H9 (cell line): ENCODE data around the gene OR6J1. TPM values are rescaled to one million over a fixed set of nuclear protein-coding genes. Genes with fewer than 3 reads are reported as not detected.

Experiments
- DNase-seq: peaks from one replicate; pipeline ENCODE4 v3.0.0-alpha.2; 2017
- H2AFZ ChIP-seq: one replicate; pipeline ENCODE4 v1.6.1; 2013; ENCODE audit warnings: mild to moderate bottlenecking, low read length, control low read depth, moderate library complexity
- H2AK5ac ChIP-seq: 2 replicates; pipeline ENCODE4 v1.6.1; 2013; ENCODE audit warnings: low read length, control low read depth, mixed read lengths; ENCODE audit not compliant: insufficient read length
- H2BK120ac ChIP-seq: one replicate; pipeline ENCODE4 v1.6.1; 2013; ENCODE audit warnings: low read depth, mild to moderate bottlenecking, low read length, control low read depth, inconsistent platforms; ENCODE audit not compliant: poor library complexity, severe bottlenecking
- H2BK12ac ChIP-seq: 2 replicates; pipeline ENCODE4 v1.6.1; 2013; ENCODE audit warnings: low read length, control low read depth, mixed read lengths, low read depth; ENCODE audit not compliant: insufficient read length
- H2BK15ac ChIP-seq: 2 replicates; pipeline ENCODE4 v1.6.1; 2013; ENCODE audit warnings: low read depth, low read length, control low read depth
- H2BK20ac ChIP-seq: one replicate; pipeline ENCODE4 v1.6.1; 2013; ENCODE audit warnings: low read depth, mild to moderate bottlenecking, low read length, control low read depth, inconsistent platforms; ENCODE audit not compliant: poor library complexity, severe bottlenecking
- H2BK5ac ChIP-seq: 2 replicates; pipeline ENCODE4 v1.6.1; 2013; ENCODE audit warnings: low read length, control low read depth, mixed read lengths; ENCODE audit not compliant: insufficient read length
- H3K14ac ChIP-seq: 2 replicates; pipeline ENCODE4 v1.6.1; 2013; ENCODE audit warnings: low read length, control low read depth; ENCODE audit not compliant: insufficient read depth
- H3K18ac ChIP-seq: 2 replicates; pipeline ENCODE4 v1.6.1; 2013; ENCODE audit warnings: low read depth, mild to moderate bottlenecking, mixed read lengths, low read length, control low read depth; ENCODE audit not compliant: insufficient read length
- H3K23ac ChIP-seq: 2 replicates; pipeline ENCODE4 v1.6.1; 2013; ENCODE audit warnings: low read length, control low read depth, mixed read lengths, low read depth; ENCODE audit not compliant: insufficient read length
- H3K23me2 ChIP-seq: 2 replicates; pipeline ENCODE4 v1.6.1; 2013; ENCODE audit warnings: low read depth, mild to moderate bottlenecking, mixed read lengths, low read length, control low read depth; ENCODE audit not compliant: insufficient read length, poor library complexity, severe bottlenecking
- H3K27ac ChIP-seq: 2 replicates; pipeline ENCODE4 v1.5.1; 2013; ENCODE audit warnings: low read length, control low read depth, mixed read lengths, low read depth; ENCODE audit not compliant: insufficient read length
- H3K27me3 ChIP-seq: 2 replicates; pipeline ENCODE4 v1.6.1; 2013; ENCODE audit warnings: low read length, control low read depth, inconsistent platforms; ENCODE audit not compliant: insufficient read depth
- H3K4ac ChIP-seq: 2 replicates; pipeline ENCODE4 v1.6.1; 2013; ENCODE audit warnings: low read depth, mild to moderate bottlenecking, control low read depth, inconsistent platforms, low read length, moderate library complexity
- H3K4me1 ChIP-seq: 2 replicates; pipeline ENCODE4 v1.6.1; 2013; ENCODE audit warnings: low read length, control low read depth, inconsistent platforms; ENCODE audit not compliant: insufficient read depth
- H3K4me2 ChIP-seq: 2 replicates; pipeline ENCODE4 v1.6.1; 2013; ENCODE audit warnings: low read length, control low read depth, mixed read lengths; ENCODE audit not compliant: insufficient read length, insufficient read depth
- H3K56ac ChIP-seq: 2 replicates; pipeline ENCODE4 v1.6.1; 2013; ENCODE audit warnings: low read depth, mild to moderate bottlenecking, mixed read lengths, low read length, control low read depth; ENCODE audit not compliant: insufficient read length
- H3K79me1 ChIP-seq: 2 replicates; pipeline ENCODE4 v1.6.1; 2013; ENCODE audit warnings: low read depth, mild to moderate bottlenecking, moderate library complexity, low read length, control low read depth, inconsistent platforms; ENCODE audit not compliant: insufficient read depth, poor library complexity, severe bottlenecking
- H3K79me2 ChIP-seq: 2 replicates; pipeline ENCODE4 v1.6.1; 2013; ENCODE audit warnings: low read length, control low read depth, inconsistent platforms; ENCODE audit not compliant: insufficient read depth
- H3K9ac ChIP-seq: 2 replicates; pipeline ENCODE4 v1.6.1; 2013; ENCODE audit warnings: low read length, control low read depth, mixed read lengths; ENCODE audit not compliant: insufficient read length; ENCODE audit errors: extremely low read depth
- H3K9me3 ChIP-seq: one replicate; pipeline ENCODE4 v1.6.1; 2013; ENCODE audit warnings: low read depth, low read length, inconsistent platforms; ENCODE audit not compliant: control insufficient read depth
- H3T11ph ChIP-seq: one replicate; pipeline ENCODE4 v1.6.1; 2013; ENCODE audit warnings: mild to moderate bottlenecking, low read length, control low read depth, inconsistent platforms
- H4K20me1 ChIP-seq: one replicate; pipeline ENCODE4 v1.6.1; 2013; ENCODE audit not compliant: control insufficient read depth, insufficient read length, insufficient read depth
- H4K5ac ChIP-seq: 2 replicates; pipeline ENCODE4 v1.6.1; 2013; ENCODE audit warnings: low read depth, mild to moderate bottlenecking, mixed read lengths, low read length, control low read depth; ENCODE audit not compliant: insufficient read length
- H4K8ac ChIP-seq: replicated peaks from 2 replicates; pipeline ENCODE4 v1.6.1; 2013; ENCODE audit warnings: low read length, control low read depth, mixed read lengths, low read depth; ENCODE audit not compliant: insufficient read length
- H4K91ac ChIP-seq: 2 replicates; pipeline ENCODE4 v1.6.1; 2013; ENCODE audit warnings: low read depth, mild to moderate bottlenecking, moderate library complexity, mixed read lengths, low read length, control low read depth; ENCODE audit not compliant: insufficient read length
- H3K27ac Mint-ChIP-seq, 3 experiments: 2 replicates in 2 of 3; 3 replicates in 1 of 3; pipeline ENCODE4 v1.8.0; 2020 to 2021; ENCODE audit warnings: mixed read lengths in 3 of 3, mild to moderate bottlenecking in 1 of 3, moderate library complexity in 1 of 3
- H3K27me3 Mint-ChIP-seq: 2 replicates; pipeline ENCODE4 v1.8.0; 2021; ENCODE audit warnings: low read depth, mild to moderate bottlenecking, moderate library complexity, mixed read lengths
- H3K36me3 Mint-ChIP-seq, 3 experiments: 2 replicates in 2 of 3; 3 replicates in 1 of 3; pipeline ENCODE4 v1.8.0; 2020 to 2021; ENCODE audit warnings: low read depth in 3 of 3, mixed read lengths in 3 of 3; ENCODE audit not compliant: insufficient read depth in 1 of 3
- H3K4me1 Mint-ChIP-seq, 2 experiments: 2 replicates each; pipeline ENCODE4 v1.8.0; 2020; ENCODE audit warnings: mixed read lengths in 2 of 2
- H3K4me3 Mint-ChIP-seq, 2 experiments: 2 replicates in 1 of 2; 3 replicates in 1 of 2; pipeline ENCODE4 v1.8.0; 2020 to 2021; ENCODE audit warnings: mild to moderate bottlenecking in 2 of 2, mixed read lengths in 2 of 2, moderate library complexity in 1 of 2
- H3K9me3 Mint-ChIP-seq, 2 experiments: 2 replicates in 1 of 2; 3 replicates in 1 of 2; pipeline ENCODE4 v1.8.0; 2020; ENCODE audit warnings: mild to moderate bottlenecking in 2 of 2, mixed read lengths in 2 of 2, moderate library complexity in 1 of 2
- WGBS: extraction: QIAGEN DNeasy Blood & Tissue Kit; methylation state at CpG from one replicate; pipeline ENCODE4 v1.1.7; 2013; ENCODE audit warnings: missing lambda C conversion rate, low lambda C conversion rate, mixed read lengths; ENCODE audit not compliant: insufficient read length; ENCODE audit errors: extremely low coverage; 5-methylcytosine and 5-hydroxymethylcytosine counted together
- total RNA-seq: library from RNA; stranded (reverse); gene quantifications from 2 replicates; pipeline ENCODE4 v1.2.1, GENCODE V29; 2021
- TF ChIP-seq, protein P1 (sequence below): fragments of 200-600 bp; sonication (generic); conservative IDR thresholded peaks from 3 replicates; pipeline ENCODE4 v1.8.0; 2021; ENCODE audit warnings: antibody characterized with exemption, mild to moderate bottlenecking

Gene OR6J1
- total RNA-seq, 1 experiment from 2014 or later: not detected

- H3K79me2 ChIP-seq: no peaks in the 10 kb centered on the region
- H3K4me1 ChIP-seq: no peaks in the 10 kb centered on the region
- no peak overlapping the region for H3K56ac ChIP-seq
- no peak overlapping the region for H3K4me2 ChIP-seq
- DNase-seq: no peak
- H4K8ac ChIP-seq: no peak overlapping the region
- H2BK15ac ChIP-seq: no peak overlapping the region
- no peaks in the 10 kb centered on the region for H3K36me3 Mint-ChIP-seq
- H3K4me1 Mint-ChIP-seq: peaks cover 3 to 8% of the 10 kb centered on the region in 2 experiments
- H2BK5ac ChIP-seq: no peak overlapping the region
- H4K20me1 ChIP-seq: no peaks in the 10 kb centered on the region
- no peak overlapping the region for H3K27ac ChIP-seq
- H3K14ac ChIP-seq: no peak overlapping the region
- no peak overlapping the region for H3T11ph ChIP-seq
- no peaks in the 10 kb centered on the region for H3K9me3 Mint-ChIP-seq
- no peak overlapping the region for H2AK5ac ChIP-seq
- no peaks in the 10 kb centered on the region; the same call in 1 of the 2 replicates for H3K27me3 Mint-ChIP-seq
- no peak overlapping the region for H4K91ac ChIP-seq
- no peaks in the 10 kb centered on the region for H3K27me3 ChIP-seq
- H3K4me3 Mint-ChIP-seq: no peak overlapping the region; a peak in 1 of 5 replicates
- no peak overlapping the region for H2BK20ac ChIP-seq
- no peak overlapping the region for H3K23ac ChIP-seq
- H3K9ac ChIP-seq: no peak overlapping the region
- H3K27ac Mint-ChIP-seq: no peak overlapping the region
- TF ChIP-seq, protein P1, sequence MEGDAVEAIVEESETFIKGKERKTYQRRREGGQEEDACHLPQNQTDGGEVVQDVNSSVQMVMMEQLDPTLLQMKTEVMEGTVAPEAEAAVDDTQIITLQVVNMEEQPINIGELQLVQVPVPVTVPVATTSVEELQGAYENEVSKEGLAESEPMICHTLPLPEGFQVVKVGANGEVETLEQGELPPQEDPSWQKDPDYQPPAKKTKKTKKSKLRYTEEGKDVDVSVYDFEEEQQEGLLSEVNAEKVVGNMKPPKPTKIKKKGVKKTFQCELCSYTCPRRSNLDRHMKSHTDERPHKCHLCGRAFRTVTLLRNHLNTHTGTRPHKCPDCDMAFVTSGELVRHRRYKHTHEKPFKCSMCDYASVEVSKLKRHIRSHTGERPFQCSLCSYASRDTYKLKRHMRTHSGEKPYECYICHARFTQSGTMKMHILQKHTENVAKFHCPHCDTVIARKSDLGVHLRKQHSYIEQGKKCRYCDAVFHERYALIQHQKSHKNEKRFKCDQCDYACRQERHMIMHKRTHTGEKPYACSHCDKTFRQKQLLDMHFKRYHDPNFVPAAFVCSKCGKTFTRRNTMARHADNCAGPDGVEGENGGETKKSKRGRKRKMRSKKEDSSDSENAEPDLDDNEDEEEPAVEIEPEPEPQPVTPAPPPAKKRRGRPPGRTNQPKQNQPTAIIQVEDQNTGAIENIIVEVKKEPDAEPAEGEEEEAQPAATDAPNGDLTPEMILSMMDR: no peak
- no peak overlapping the region for H3K18ac ChIP-seq
- WGBS: no CpG with 5 or more reads among the region's 7 CpGs
- no peaks in the 10 kb centered on the region for H3K23me2 ChIP-seq
- H4K5ac ChIP-seq: no peak overlapping the region
- no peak overlapping the region for H2BK12ac ChIP-seq
- no peak overlapping the region for H2BK120ac ChIP-seq
- H3K79me1 ChIP-seq: no peaks in the 10 kb centered on the region
- H3K9me3 ChIP-seq: no peaks in the 10 kb centered on the region
- H2AFZ ChIP-seq: no peak overlapping the region
- no peak overlapping the region for H3K4ac ChIP-seq
These were observed 6.0 kb upstream of the OR6J1 start for GRCh38 chr14:22650046-22650739.
